HepG2 (cell line): ENCODE results near the gene EEF1E1. TPM values are rescaled to one million over a fixed set of nuclear protein-coding genes. Genes with fewer than 3 reads are reported as not detected.
A peak's percentile ranks its signal among the peaks of the same experiment; 100 is the strongest.

Source experiments
- CEBPB ChIP-seq: IDR thresholded peaks from 2 replicates; pipeline ENCODE4 v1.6.1; 2011; ENCODE audit warnings: low read depth, low read length, improper control_type of control experiment, borderline replicate concordance
- HDAC1 ChIP-seq: sonication (generic); formaldehyde crosslinking; IDR thresholded peaks from 2 replicates; pipeline ENCODE4 v1.5.1; 2020; ENCODE audit warnings: mild to moderate bottlenecking, missing genetic modification reagents
- HMG20A ChIP-seq: IDR thresholded peaks from 2 replicates; pipeline ENCODE4 v1.6.1; 2016; ENCODE audit warnings: borderline replicate concordance
- MED13 ChIP-seq: sonication (generic); formaldehyde crosslinking; IDR thresholded peaks from 2 replicates; pipeline ENCODE4 v1.5.0; 2020; ENCODE audit warnings: missing genetic modification reagents
- NCOA5 ChIP-seq: sonication (generic); formaldehyde crosslinking; IDR thresholded peaks from 2 replicates; pipeline ENCODE4 v1.4.0; 2020; ENCODE audit warnings: missing genetic modification reagents
- NKX3-1 ChIP-seq: sonication (generic); formaldehyde crosslinking; IDR thresholded peaks from 2 replicates; pipeline ENCODE4 v1.5.0; 2020; ENCODE audit warnings: missing genetic modification reagents
- RXRB ChIP-seq: IDR thresholded peaks from 2 replicates; pipeline ENCODE4 v1.6.1; 2016; ENCODE audit warnings: borderline replicate concordance, missing genetic modification reagents, missing compliant biosample characterization
- SRF ChIP-seq: IDR thresholded peaks from 2 replicates; pipeline ENCODE4 v1.6.1; 2011; ENCODE audit warnings: mild to moderate bottlenecking, low read depth, low read length, moderate library complexity
- SSRP1 ChIP-seq: IDR thresholded peaks from 2 replicates; pipeline ENCODE4 v1.6.1; 2016; ENCODE audit warnings: control low read depth
- THYN1 ChIP-seq: sonication (generic); formaldehyde crosslinking; IDR thresholded peaks from 2 replicates; pipeline ENCODE4 v1.8.1; 2023; ENCODE audit warnings: low read depth, mild to moderate bottlenecking, moderate library complexity, missing genetic modification reagents, borderline replicate concordance
- ZFP37 ChIP-seq: sonication (generic); formaldehyde crosslinking; IDR thresholded peaks from 2 replicates; pipeline ENCODE4 v1.4.0; 2020; ENCODE audit warnings: missing genetic modification reagents, borderline replicate concordance
- ZNF232 ChIP-seq: sonication (generic); formaldehyde crosslinking; IDR thresholded peaks from 2 replicates; pipeline ENCODE4 v1.4.0; 2020; ENCODE audit warnings: missing genetic modification reagents, borderline replicate concordance
- ZNF256 ChIP-seq: sonication (generic); formaldehyde crosslinking; conservative IDR thresholded peaks from 2 replicates; pipeline ENCODE4 v1.4.0; 2020; ENCODE audit warnings: missing genetic modification reagents
- ZNF263 ChIP-seq: sonication (generic); formaldehyde crosslinking; IDR thresholded peaks from 2 replicates; pipeline ENCODE4 v1.4.0; 2020; ENCODE audit warnings: missing genetic modification reagents
- ZNF34 ChIP-seq: sonication (generic); formaldehyde crosslinking; IDR thresholded peaks from 2 replicates; pipeline ENCODE4 v1.4.0; 2020; ENCODE audit warnings: mild to moderate bottlenecking, missing genetic modification reagents, borderline replicate concordance
- ZNF607 ChIP-seq: sonication (generic); formaldehyde crosslinking; IDR thresholded peaks from 2 replicates; pipeline ENCODE4 v1.5.1; 2020; ENCODE audit warnings: missing genetic modification reagents, mild to moderate bottlenecking, borderline replicate concordance
- ZNF687 ChIP-seq: sonication (generic); formaldehyde crosslinking; IDR thresholded peaks from 2 replicates; pipeline ENCODE4 v1.5.1; 2020; ENCODE audit warnings: mild to moderate bottlenecking, missing genetic modification reagents, moderate library complexity
- ZNF737 ChIP-seq: sonication (generic); formaldehyde crosslinking; IDR thresholded peaks from 2 replicates; pipeline ENCODE4 v1.5.0; 2020; ENCODE audit warnings: missing genetic modification reagents, mild to moderate bottlenecking, borderline replicate concordance
- polyA plus RNA-seq, 8 experiments: library from polyadenylated mRNA; depleted of rRNA in 3 of 8; stranded (reverse) in 7 of 8; unstranded in 1 of 8; fragments of >200 nt; fragmentation: Illumina TruSeq in 4 of 8; extraction: Trizol in 4 of 8; gene quantifications; 2 replicates each; pipeline versions ENCODE4 v1.2.1 to v1.2.3, GENCODE V29; 2011 to 2016; ENCODE audit warnings: low read depth in 4 of 8, missing spikeins in 1 of 8, mixed read lengths in 1 of 8; ENCODE audit not compliant: insufficient read depth in 1 of 8
- total RNA-seq, 5 experiments: library from RNA; depleted of rRNA; stranded (reverse); fragments of >200 nt; fragmentation: Illumina TruSeq; extraction: Trizol; gene quantifications; 2 replicates each; pipeline ENCODE4 v1.2.3, GENCODE V29; 2016; ENCODE audit warnings: low read depth in 1 of 5
- TF ChIP-seq, protein P1 (sequence below): sonication (generic); formaldehyde crosslinking; IDR thresholded peaks from 2 replicates; pipeline ENCODE4 v1.4.0; 2020; ENCODE audit warnings: missing genetic modification reagents, borderline replicate concordance
- TF ChIP-seq, protein P2 (sequence below): sonication (generic); formaldehyde crosslinking; IDR thresholded peaks from 2 replicates; pipeline ENCODE4 v1.4.0; 2020; ENCODE audit warnings: missing genetic modification reagents
- TF ChIP-seq, protein P3 (sequence below): IDR thresholded peaks from 2 replicates; pipeline ENCODE4 v1.6.1; 2018; ENCODE audit warnings: missing genetic modification reagents

EEF1E1 gene
- total and polyA plus RNA-seq, 2 of the 13 experiments (the other 11 are each of a cell fraction or from before 2014, with no cell fraction given): 128 to 188 TPM

DNA sequence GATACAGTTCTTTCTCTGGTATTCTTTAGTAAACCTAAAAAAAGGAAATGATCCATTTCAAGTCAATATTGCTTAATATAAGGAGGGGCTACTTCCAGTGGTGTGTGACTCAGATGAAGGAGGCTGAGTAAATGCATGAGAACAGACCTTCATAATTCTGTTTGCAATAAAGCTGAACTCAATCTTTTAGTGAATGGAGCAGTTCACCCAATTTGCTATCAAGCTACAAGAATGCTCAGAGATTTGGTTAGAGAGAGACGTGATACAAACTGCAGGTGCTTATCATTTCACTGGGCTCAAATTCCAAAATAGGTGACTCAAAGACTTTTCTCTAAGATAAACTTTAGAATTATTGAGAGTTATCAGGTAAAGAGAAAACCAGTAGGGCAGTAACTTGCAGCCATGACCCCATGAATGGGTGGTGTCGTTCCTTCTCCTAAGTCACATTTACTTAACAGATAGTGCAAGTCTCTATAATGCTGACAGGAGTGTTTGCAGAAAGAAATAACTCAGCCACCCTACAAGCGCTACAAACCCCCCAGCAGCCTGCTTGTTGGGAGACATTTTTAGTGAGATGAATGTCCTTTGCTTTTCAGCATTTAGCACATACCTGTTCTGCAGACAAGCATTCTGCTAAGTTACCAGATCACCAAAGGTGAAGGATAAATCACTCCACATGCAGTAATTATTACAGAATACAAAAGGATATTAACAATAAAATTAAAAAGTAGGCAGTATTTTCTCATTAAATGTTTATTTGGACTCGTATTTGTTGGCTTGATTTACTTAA, 21.8 kb downstream of the EEF1E1 start (continued):
- TF ChIP-seq ZNF687 (CRISPR knock-in tag): no peak
- no peak for TF ChIP-seq SRF
- TF ChIP-seq, protein P1, sequence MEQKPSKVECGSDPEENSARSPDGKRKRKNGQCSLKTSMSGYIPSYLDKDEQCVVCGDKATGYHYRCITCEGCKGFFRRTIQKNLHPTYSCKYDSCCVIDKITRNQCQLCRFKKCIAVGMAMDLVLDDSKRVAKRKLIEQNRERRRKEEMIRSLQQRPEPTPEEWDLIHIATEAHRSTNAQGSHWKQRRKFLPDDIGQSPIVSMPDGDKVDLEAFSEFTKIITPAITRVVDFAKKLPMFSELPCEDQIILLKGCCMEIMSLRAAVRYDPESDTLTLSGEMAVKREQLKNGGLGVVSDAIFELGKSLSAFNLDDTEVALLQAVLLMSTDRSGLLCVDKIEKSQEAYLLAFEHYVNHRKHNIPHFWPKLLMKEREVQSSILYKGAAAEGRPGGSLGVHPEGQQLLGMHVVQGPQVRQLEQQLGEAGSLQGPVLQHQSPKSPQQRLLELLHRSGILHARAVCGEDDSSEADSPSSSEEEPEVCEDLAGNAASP (CRISPR knock-in tag): no peak
- no peak for TF ChIP-seq THYN1 (CRISPR knock-in tag)
- TF ChIP-seq RXRB (CRISPR knock-in tag): 0 out of 2 replicates have a peak, but pooled peaks have one; percentile 9
- TF ChIP-seq ZNF263 (CRISPR knock-in tag): no peak
- no peak for TF ChIP-seq ZNF256
- TF ChIP-seq ZNF607 (CRISPR knock-in tag): no peak
- TF ChIP-seq HDAC1 (CRISPR knock-in tag): 0 out of 2 replicates have a peak, but pooled peaks have one; percentile 26
- no peak for TF ChIP-seq ZNF34 (CRISPR knock-in tag)
- TF ChIP-seq, protein P2, sequence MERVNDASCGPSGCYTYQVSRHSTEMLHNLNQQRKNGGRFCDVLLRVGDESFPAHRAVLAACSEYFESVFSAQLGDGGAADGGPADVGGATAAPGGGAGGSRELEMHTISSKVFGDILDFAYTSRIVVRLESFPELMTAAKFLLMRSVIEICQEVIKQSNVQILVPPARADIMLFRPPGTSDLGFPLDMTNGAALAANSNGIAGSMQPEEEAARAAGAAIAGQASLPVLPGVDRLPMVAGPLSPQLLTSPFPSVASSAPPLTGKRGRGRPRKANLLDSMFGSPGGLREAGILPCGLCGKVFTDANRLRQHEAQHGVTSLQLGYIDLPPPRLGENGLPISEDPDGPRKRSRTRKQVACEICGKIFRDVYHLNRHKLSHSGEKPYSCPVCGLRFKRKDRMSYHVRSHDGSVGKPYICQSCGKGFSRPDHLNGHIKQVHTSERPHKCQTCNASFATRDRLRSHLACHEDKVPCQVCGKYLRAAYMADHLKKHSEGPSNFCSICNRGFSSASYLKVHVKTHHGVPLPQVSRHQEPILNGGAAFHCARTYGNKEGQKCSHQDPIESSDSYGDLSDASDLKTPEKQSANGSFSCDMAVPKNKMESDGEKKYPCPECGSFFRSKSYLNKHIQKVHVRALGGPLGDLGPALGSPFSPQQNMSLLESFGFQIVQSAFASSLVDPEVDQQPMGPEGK: no peak
- peak; percentile 82 for TF ChIP-seq CEBPB
- TF ChIP-seq ZNF737 (CRISPR knock-in tag): no peak
- no peak for TF ChIP-seq NCOA5 (CRISPR knock-in tag)
- peak; percentile 26; the same call in 1 of the 2 replicates for TF ChIP-seq HMG20A (CRISPR knock-in tag)
- TF ChIP-seq, protein P3, sequence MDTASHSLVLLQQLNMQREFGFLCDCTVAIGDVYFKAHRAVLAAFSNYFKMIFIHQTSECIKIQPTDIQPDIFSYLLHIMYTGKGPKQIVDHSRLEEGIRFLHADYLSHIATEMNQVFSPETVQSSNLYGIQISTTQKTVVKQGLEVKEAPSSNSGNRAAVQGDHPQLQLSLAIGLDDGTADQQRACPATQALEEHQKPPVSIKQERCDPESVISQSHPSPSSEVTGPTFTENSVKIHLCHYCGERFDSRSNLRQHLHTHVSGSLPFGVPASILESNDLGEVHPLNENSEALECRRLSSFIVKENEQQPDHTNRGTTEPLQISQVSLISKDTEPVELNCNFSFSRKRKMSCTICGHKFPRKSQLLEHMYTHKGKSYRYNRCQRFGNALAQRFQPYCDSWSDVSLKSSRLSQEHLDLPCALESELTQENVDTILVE (CRISPR knock-in tag): no peak
- TF ChIP-seq SSRP1 (CRISPR knock-in tag): no peak
- TF ChIP-seq ZFP37 (CRISPR knock-in tag): no peak
- no peak for TF ChIP-seq NKX3-1 (CRISPR knock-in tag)
- no peak for TF ChIP-seq ZNF232 (CRISPR knock-in tag)
- TF ChIP-seq MED13: no peak
